Body of pancreas (tissue), 4 donors: ENCODE measurements around the gene AGAP1. TPM values are rescaled to one million over a fixed set of nuclear protein-coding genes. Genes with fewer than 3 reads are reported as not detected.

Experiments used
- ATAC-seq: fragments of 150-250 bp; one replicate; pipeline ENCODE4 v1.9.1; 2016
- DNase-seq, 4 donors: peaks; one replicate each; pipeline ENCODE4 v3.0.0-alpha.2; 2019
- H3K27ac ChIP-seq, 4 donors: fragments of 200-600 bp; sonication (generic); 1 replicate in 3 of 4; 2 replicates in 1 of 4; pipeline versions ENCODE4 v1.5.1 to v1.6.1; 2016 to 2019; ENCODE audit warnings: mild to moderate bottlenecking in 1 of 4, mixed read lengths in 1 of 4, moderate library complexity in 1 of 4
- H3K27me3 ChIP-seq, 2 donors: fragments of 200-600 bp; sonication (generic); one replicate each; pipeline ENCODE4 v1.6.0; 2016; ENCODE audit warnings: mild to moderate bottlenecking in 1 of 2
- H3K36me3 ChIP-seq, 2 donors: fragments of 200-600 bp; sonication (generic); replicated peaks in 1 of 2; 2 replicates each; pipeline ENCODE4 v1.5.1; 2016; ENCODE audit warnings: low read depth in 2 of 2; ENCODE audit not compliant: insufficient read depth in 1 of 2
- H3K4me1 ChIP-seq: fragments of 200-600 bp; sonication (generic); one replicate; pipeline ENCODE4 v1.6.0; 2016
- H3K4me3 ChIP-seq, 2 donors: fragments of 200-600 bp; sonication (generic); 1 replicate in 1 of 2; 2 replicates in 1 of 2; pipeline ENCODE4 v1.5.1; 2016 to 2019
- H3K9me3 ChIP-seq, 3 donors: fragments of 200-600 bp; sonication (generic); 1 replicate in 2 of 3; 2 replicates in 1 of 3; pipeline ENCODE4 v1.5.1; 2016
- POLR2A ChIP-seq, 3 donors: fragments of 450-650 bp; IDR thresholded peaks; one replicate each; pipeline ENCODE4 v1.6.1; 2016; ENCODE audit warnings: antibody characterized with exemption in 3 of 3, mild to moderate bottlenecking in 2 of 3
- WGBS, 2 donors: methylation state at CpG; one replicate each; pipeline ENCODE4 v1.1.5; 2017; 5-methylcytosine and 5-hydroxymethylcytosine counted together
- intact Hi-C: fragments of 100-400 bp; cut with DNase I; formaldehyde crosslinking; loops from one replicate; pipeline ENCODE4 v1.15.1; 2023
- total RNA-seq, 2 donors: library from RNA; depleted of rRNA; stranded (reverse); fragments of >200 nt; gene quantifications; one replicate each; pipeline ENCODE4 v1.1.0, GENCODE V29; 2016
- TF ChIP-seq, protein P1 (sequence below), 7 experiments: fragments of 450-650 bp in 4 of 7; fragments of 200-600 bp in 3 of 7; sonication (generic) in 3 of 7; IDR thresholded peaks; one replicate each; pipeline ENCODE4 v1.5.1; 2016 to 2019; ENCODE audit warnings: antibody characterized with exemption in 7 of 7

AGAP1 gene
- total RNA-seq, 2 donors from 2014 or later = 21.3 to 32.6 TPM

DNA sequence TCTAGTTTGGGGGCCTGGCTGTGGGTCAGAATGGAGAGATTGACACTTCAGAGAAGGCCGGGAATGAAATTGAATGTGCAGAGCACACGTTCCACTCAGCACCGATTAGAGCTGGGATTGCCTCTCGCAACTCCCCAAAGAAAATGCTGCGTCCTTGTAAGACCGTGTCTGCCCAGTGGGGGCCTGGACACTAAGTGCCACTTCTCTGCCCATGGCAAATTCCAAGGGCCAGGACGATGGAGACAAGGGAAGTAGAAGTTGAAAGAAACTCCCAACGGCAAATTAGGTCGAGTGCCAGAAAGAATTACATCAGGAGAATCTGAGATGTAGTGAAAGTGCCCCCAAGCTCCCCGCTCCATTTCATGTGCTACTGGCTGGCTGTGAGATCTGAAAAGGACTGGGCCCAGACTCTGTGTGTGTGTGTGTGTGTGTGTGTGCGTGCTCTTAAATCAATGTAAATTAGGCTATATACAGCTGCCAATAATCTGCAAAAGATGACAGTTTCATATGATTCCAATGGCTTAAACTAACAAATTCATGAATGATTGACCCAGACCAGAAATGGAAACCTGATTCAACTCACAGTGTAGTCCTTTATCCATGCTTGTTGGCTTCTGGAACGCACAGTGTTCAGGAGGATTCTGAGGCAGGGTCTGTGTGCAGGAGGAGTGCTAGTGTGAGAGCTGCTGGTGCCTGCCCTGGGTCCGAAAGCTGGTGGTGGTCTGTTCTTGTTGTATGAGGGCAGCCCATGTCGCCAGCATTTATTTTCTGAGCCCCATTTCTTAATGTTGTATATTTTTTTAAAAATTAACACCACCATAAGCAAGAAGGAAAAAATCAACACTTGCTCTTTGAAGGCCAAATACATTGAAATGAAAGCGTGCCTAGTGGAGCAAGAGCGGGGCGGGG is 234.3 kb downstream of the AGAP1 start:
- no peaks in the 10 kb centered on the region for H3K9me3 ChIP-seq
- peaks cover 24% of the 10 kb centered on the region for H3K4me1 ChIP-seq
- 89 to 96% methylated on average over 17 of the region's 17 CpGs for WGBS, 2 donors
- peaks cover 0 to 2% of the 10 kb centered on the region in 2 donors for H3K27me3 ChIP-seq
- no peak for DNase-seq
- no peak overlapping the region for H3K27ac ChIP-seq
- intact Hi-C loops = no loop called here
- H3K36me3 ChIP-seq = no peaks in the 10 kb centered on the region
- TF ChIP-seq POLR2A (IDR thresholded peaks at IDR 0.05) = no peak
- TF ChIP-seq, protein P1, sequence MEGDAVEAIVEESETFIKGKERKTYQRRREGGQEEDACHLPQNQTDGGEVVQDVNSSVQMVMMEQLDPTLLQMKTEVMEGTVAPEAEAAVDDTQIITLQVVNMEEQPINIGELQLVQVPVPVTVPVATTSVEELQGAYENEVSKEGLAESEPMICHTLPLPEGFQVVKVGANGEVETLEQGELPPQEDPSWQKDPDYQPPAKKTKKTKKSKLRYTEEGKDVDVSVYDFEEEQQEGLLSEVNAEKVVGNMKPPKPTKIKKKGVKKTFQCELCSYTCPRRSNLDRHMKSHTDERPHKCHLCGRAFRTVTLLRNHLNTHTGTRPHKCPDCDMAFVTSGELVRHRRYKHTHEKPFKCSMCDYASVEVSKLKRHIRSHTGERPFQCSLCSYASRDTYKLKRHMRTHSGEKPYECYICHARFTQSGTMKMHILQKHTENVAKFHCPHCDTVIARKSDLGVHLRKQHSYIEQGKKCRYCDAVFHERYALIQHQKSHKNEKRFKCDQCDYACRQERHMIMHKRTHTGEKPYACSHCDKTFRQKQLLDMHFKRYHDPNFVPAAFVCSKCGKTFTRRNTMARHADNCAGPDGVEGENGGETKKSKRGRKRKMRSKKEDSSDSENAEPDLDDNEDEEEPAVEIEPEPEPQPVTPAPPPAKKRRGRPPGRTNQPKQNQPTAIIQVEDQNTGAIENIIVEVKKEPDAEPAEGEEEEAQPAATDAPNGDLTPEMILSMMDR (IDR thresholded peaks at IDR 0.05) = no peak
- ATAC-seq = no peak
- H3K4me3 ChIP-seq = no peak overlapping the region

DNA sequence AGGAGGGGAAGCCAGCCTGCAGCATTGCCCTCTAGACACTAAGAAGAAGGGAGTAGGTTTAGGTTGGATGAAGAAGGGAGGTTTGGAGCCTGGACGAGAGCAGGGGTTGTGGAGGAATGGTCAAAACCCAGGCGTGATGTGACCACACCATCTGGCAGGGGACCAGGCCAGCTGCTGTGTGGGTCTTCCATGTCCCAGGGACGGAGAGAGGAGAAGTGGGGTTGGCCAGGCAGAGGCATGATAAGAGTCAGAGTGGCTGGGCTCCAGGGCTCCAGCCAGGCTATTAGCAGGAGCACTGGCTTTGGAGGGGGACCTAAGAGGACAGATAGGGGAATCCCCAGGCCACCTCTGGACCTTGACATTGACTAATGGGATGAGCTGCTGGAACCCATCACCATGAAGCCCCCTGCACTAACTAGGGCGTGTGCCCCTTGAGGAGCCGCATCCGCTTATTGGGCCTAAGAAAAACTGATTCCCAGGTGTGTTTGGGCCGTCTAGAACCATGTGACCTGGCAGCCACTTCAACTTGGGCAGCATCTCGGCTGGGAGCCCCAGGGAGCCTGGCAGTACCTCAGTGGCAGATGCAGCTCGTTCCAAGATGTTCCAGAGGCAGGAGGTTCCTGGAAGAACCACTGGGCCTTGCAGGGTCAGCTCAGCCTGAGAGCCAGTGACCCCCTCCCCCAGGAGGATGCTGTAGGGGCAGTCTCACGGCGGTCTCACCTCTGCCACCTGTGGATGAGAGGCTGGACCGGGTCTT is 235.1 kb downstream of the AGAP1 start:
- H3K9me3 ChIP-seq = no peaks in the 10 kb centered on the region
- H3K4me3 ChIP-seq = no peak overlapping the region
- peaks cover 0 to 2% of the 10 kb centered on the region in 2 donors for H3K27me3 ChIP-seq
- TF ChIP-seq POLR2A (IDR thresholded peaks at IDR 0.05) = no peak
- TF ChIP-seq, protein P1 (IDR thresholded peaks at IDR 0.05) = no peak
- peaks cover 19% of the 10 kb centered on the region for H3K4me1 ChIP-seq
- DNase-seq (no peak), ATAC-seq (no peak)
- WGBS, 2 donors = 79 to 86% methylated on average over 5 to 12 of the region's 12 CpGs
- H3K36me3 ChIP-seq = no peaks in the 10 kb centered on the region
- no peak overlapping the region for H3K27ac ChIP-seq
- intact Hi-C loops = no loop called here

DNA sequence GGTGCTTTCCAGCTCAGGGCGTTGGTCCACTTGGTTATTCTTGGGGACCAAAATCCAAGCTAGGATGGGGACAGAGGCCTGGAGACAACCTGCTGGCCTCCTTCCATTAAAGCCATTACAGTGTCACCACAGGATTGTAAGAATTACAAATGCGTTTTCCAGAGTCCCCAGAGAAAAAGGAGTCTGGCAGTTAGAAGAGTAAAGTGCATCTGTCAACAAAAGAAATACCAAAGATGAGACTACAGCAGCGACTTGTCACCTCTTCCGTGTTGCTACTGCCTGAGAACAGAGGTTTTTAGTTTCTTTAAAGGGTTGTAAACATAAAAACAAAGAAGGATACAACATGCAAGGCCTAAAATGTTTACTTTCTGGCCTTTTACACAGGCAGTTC is 235.7 kb downstream of the AGAP1 start:
- Histone ChIP-seq H3K4me1 (peaks cover 14% of the 10 kb centered on the region), H3K36me3 (no peaks in the 10 kb centered on the region), H3K4me3 (no peak overlapping the region), H3K9me3 (no peaks in the 10 kb centered on the region), H3K27me3 (peaks cover 0 to 2% of the 10 kb centered on the region in 2 donors), H3K27ac (no peak overlapping the region)
- no peak for TF ChIP-seq POLR2A (IDR thresholded peaks at IDR 0.05)
- TF ChIP-seq, protein P1 (IDR thresholded peaks at IDR 0.05) = no peak
- WGBS, 2 donors = 79 to 82% methylated on average over 4 of the region's 4 CpGs
- DNase-seq (no peak), ATAC-seq (no peak)
- intact Hi-C loops = no loop called here

DNA sequence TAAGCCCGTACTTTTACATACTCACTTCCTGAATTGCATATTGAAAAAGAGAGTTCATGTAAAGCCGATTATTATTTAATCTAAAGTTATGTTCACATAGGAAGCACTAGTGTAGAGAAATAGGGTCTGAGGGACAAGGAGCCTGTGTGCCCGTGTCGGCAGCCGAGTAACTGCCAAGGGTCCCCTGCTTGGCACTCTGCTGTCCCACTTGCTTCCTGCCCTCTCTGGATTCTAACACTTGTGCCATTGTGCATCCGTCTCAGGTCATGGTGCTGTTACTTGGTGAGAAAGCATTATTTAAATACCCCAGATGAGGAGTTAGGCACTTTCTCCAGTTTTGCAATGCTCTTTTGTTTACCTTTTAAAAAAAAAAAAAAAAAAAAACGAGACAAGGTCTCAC is 236.3 kb downstream of the AGAP1 start:
- Histone ChIP-seq H3K4me3 (no peak overlapping the region), H3K9me3 (no peaks in the 10 kb centered on the region), H3K27me3 (peaks cover 0 to 1% of the 10 kb centered on the region in 2 donors), H3K36me3 (no peaks in the 10 kb centered on the region), H3K4me1 (peaks cover 10% of the 10 kb centered on the region), H3K27ac (no peak overlapping the region)
- ATAC-seq (no peak), DNase-seq (no peak)
- intact Hi-C loops = no loop called here
- WGBS, 2 donors = 80 to 84% methylated on average over 7 of the region's 7 CpGs
- TF ChIP-seq, protein P1 (IDR thresholded peaks at IDR 0.05) = no peak
- no peak for TF ChIP-seq POLR2A (IDR thresholded peaks at IDR 0.05)
